GM18951 (cell line): ENCODE data around the gene CTBP2.
"Not testable (repeated sequence)": the region's sequence is repeated elsewhere in the genome, so short reads cannot be mapped to it uniquely, and the experiment has no call there.

ENCODE experiments used
- POLR2A ChIP-seq: IDR thresholded peaks from 4 replicates; pipeline ENCODE4 v1.6.1; 2011; ENCODE audit warnings: mild to moderate bottlenecking; ENCODE audit not compliant: insufficient read length, insufficient read depth; ENCODE audit errors: extremely low read depth
- in situ Hi-C: fragments of 300-500 bp; cut with MboI; formaldehyde crosslinking; loops from one replicate; pipeline ENCODE4 v1.12.0; 2022; ENCODE audit warnings: low sequenced_read_pairs, mixed read lengths, inconsistent platforms; ENCODE audit not compliant: unreplicated experiment

Gene CTBP2

GRCh38 chr10:125192620-125193019 lies 32.3 kb upstream of the CTBP2 start:
- in situ Hi-C loops: no loop called here
- no peak for TF ChIP-seq POLR2A

DNA sequence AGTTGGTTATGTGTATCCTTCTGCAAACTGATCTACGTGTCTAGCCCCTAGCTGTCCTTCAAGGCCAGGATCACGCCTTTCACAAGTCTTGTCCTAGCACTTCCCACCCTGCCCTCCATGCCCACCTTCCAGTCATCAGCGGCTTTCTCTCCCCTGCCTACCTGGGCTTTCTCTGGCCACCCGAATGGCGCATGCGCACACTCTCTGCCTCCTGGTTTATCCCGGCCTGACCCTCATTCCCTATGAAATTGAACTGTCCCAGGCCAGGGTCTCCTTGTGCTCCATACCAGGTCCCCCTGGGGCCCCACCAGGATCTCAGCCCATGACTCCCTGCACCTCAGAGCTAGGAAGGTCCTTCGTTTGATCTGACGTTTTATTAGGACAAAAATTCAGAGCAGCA lies 31.6 kb upstream of the CTBP2 start:
- in situ Hi-C loops: no loop called here
- no peak for TF ChIP-seq POLR2A

DNA sequence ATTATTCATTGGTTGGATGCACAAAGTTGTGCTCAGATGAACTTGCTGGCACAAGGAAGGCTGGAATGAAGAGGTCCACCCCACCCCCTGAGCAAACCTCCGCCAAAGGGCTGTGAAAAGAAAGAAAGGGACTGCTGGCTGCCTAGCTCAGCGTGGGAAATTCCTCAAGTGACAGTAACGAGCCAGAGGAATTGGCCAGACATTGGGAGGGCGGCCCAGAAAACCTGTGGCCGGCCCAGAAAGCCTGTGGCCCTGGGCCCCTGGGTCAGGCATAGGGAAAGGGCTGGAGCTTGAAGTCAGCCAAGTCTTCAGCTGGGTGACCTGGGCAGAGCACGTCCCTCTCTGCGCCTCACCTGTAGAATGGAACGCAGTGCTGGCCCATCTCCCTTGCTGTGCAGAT lies 30.6 kb upstream of the CTBP2 start:
- in situ Hi-C loops: no loop called here
- no peak for TF ChIP-seq POLR2A

DNA sequence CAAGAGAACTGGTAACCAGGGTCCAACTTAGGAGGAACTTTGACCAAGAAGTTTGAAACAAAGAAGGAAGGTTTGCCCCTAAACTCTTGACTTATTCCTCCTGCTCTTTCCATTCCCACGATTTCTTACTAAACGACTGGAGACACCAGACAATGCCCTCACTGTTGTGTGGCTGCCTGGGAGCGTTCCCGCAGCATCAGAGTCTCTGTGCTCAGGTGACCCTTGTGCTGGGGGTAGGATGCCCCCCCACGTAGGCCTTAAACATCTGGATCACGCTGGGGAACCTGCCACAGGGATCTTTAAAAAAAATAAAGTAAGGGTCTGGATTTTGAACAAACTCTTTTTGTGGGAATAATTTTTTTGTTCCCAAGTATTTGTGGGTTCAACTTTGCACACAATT lies 30.1 kb upstream of the CTBP2 start:
- in situ Hi-C loops: no loop called here
- TF ChIP-seq POLR2A: no peak

DNA sequence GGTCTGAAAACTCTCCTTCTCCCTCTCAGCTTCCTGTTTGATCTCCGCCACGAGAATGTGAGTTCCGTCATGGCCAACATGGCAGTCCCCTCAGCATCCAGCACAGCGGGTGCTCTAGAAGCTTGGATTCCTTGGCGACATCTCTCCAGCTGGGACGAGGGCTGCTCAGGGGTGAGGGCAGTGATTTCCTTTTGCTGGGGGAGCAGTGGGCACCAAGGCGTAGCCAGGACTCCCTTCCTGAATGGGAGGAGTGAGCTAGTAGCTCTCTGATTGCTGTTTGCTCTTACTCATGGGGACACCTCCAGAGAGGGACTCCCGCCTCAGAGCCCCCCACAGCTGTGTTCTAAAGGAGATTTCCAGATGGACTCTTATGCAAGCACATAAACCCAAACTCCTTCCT lies 28.8 kb upstream of the CTBP2 start:
- no peak for TF ChIP-seq POLR2A
- in situ Hi-C loops: no loop called here

GRCh38 chr10:125187238-125188194 lies 27.2 kb upstream of the CTBP2 start:
- in situ Hi-C loops: no loop called here

GRCh38 chr10:125186431-125187170 lies 26.2 kb upstream of the CTBP2 start:
- in situ Hi-C loops: no loop called here
- TF ChIP-seq POLR2A: no peak

More at GRCh38 chr10:125187238-125188194, 27.2 kb upstream of the CTBP2 start:
- TF ChIP-seq POLR2A: no peak

- in situ Hi-C loops: not testable (repeated sequence)
Observed at GRCh38 chr10:125179107-125179506, 18.7 kb upstream of the CTBP2 start.

DNA sequence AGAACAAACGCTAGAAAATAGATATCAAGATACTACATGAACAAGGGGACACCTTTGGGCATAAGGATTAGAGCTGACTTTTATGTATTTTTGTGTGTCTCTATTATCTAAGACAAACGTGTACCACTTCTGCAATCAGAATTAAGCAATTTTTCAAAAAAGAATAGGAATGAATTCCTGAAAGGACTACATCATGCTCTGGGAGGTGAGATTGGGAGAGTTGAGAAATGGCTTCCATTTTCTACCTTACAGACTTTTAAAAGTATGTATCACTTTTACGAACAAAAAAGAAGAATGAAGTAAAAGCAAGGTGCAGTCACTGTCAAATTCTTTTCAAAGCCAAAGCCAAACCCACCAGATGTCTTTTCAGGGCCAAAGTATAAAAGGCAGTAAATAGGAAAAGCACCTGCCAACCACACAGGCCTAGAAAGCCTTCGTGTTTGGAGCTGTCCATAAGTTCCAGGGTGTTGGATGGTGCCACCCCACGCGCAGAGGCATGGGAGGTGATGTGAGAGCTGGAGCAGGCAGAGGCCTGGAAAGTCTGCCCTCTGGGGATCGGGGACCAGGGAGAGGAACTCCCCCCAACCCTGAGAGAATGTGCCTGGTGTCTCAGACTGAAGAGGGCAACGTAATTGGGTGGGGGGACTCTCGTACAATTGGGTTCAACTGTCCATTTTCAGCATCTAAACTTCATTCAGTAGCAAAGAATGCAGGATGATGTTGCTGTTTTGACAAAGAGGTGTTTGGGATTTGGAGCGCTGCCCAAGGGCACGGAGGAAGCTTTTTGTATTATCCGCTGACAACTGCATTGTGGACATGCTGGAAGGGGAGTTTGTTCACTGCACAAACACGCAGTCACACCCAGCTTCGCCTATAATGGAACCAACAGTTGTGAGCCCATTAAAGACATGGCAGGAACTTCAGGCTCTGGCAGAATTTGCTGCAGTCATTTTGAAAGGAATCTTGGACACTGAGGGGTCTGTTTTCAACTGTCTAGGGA lies 17.6 kb upstream of the CTBP2 start:
- TF ChIP-seq POLR2A: no peak

DNA sequence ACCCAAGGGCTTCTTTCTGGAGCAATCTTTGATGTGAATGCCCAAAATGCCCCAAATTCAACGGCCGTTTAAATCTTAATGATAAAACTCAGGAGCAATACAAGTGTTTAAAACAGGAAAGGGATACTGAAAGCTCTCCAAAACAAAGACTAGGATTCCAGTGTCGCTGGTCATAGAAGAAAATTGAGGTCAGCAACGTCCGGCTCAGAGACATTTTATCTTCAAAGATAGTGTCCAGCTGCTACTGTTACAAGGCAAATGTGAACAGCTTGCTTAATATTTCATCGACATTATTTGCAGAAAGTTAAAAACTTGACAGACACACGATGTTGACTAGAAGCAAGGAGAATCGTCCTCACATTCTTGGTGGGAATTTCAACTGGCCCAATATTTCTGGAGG lies 15.4 kb upstream of the CTBP2 start:
- in situ Hi-C loops: no loop called here
- no peak for TF ChIP-seq POLR2A

More for the DNA sequence above, 17.6 kb upstream of the CTBP2 start:
- in situ Hi-C loops: no loop called here

DNA sequence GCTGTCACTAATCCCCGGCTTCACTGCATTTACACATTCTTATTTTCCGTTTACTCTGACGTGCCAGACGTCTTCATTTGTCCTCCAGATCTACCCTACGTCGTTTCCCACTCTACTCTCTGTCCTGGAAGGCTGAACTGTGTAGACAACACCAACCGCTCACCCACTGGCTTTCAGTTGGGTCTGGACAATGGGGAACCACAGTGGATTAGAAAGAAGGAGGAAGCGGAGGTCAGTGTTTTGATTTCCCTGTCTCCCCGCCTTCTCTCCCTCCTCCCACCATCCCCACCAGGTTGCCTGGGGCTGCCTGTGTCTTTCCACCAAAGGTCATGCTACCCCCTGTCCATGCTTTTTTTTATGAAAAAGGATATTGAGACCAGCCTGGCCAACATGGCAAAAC lies 14.0 kb upstream of the CTBP2 start:
- in situ Hi-C loops: no loop called here
- TF ChIP-seq POLR2A: no peak

- no peak for TF ChIP-seq POLR2A
- in situ Hi-C loops: no loop called here
Observed at GRCh38 chr10:125172694-125173093, 12.3 kb upstream of the CTBP2 start.
